Transverse colon (tissue), 4 donors: ENCODE results near the gene WBP11.

Source experiments
- POLR2A ChIP-seq: fragments of 450-650 bp; IDR thresholded peaks from one replicate; pipeline ENCODE4 v1.6.1; 2016; ENCODE audit warnings: antibody characterized with exemption, mild to moderate bottlenecking, moderate library complexity
- POLR2AphosphoS5 ChIP-seq, 3 donors: sonication (generic); formaldehyde crosslinking; IDR thresholded peaks; one replicate each; pipeline ENCODE4 v1.6.1; 2016; ENCODE audit warnings: antibody characterized with exemption in 3 of 3
- TF ChIP-seq, protein P1 (sequence below), 5 experiments: fragments of 200-600 bp in 3 of 5; fragments of 450-650 bp in 2 of 5; sonication (generic) in 3 of 5; IDR thresholded peaks; 1 replicate in 2 of 5; 2 replicates in 3 of 5; pipeline ENCODE4 v1.5.1; 2016 to 2017; ENCODE audit warnings: antibody characterized with exemption in 5 of 5, inconsistent platforms in 3 of 5, mild to moderate bottlenecking in 2 of 5, moderate library complexity in 1 of 5

DNA sequence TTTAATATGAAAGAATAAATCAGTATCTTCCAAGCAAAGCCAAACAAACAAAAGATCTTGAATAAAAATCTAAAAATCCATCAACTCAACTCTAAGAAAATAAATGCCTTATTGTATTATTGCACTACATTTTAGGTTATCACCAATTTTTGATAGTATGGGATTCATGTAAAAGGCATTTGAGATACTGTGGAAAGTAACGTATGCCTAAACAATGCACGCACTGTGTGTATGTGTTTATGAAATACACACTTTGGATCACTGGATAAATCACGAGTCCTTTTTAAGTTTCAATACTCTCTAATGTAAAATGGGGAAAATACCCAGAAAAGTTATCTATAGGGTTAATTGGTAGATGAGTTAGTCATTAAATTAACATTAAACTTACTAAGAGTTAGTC, 17.7 kb downstream of the WBP11 start:
- TF ChIP-seq, protein P1, sequence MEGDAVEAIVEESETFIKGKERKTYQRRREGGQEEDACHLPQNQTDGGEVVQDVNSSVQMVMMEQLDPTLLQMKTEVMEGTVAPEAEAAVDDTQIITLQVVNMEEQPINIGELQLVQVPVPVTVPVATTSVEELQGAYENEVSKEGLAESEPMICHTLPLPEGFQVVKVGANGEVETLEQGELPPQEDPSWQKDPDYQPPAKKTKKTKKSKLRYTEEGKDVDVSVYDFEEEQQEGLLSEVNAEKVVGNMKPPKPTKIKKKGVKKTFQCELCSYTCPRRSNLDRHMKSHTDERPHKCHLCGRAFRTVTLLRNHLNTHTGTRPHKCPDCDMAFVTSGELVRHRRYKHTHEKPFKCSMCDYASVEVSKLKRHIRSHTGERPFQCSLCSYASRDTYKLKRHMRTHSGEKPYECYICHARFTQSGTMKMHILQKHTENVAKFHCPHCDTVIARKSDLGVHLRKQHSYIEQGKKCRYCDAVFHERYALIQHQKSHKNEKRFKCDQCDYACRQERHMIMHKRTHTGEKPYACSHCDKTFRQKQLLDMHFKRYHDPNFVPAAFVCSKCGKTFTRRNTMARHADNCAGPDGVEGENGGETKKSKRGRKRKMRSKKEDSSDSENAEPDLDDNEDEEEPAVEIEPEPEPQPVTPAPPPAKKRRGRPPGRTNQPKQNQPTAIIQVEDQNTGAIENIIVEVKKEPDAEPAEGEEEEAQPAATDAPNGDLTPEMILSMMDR (IDR thresholded peaks at IDR 0.05): no peak
- TF ChIP-seq POLR2AphosphoS5 (IDR thresholded peaks at IDR 0.05): no peak
- no peak for TF ChIP-seq POLR2A
